DND-41 (cell line): Measurements from ENCODE around the gene LSS.
"Not testable (repeated sequence)": the region's sequence is repeated elsewhere in the genome, so short reads cannot be mapped to it uniquely, and the experiment has no call there.

Source experiments
- ATAC-seq: fragments of 200-7000 bp; cut with Tn5 transposase; 3 replicates; pipeline ENCODE4 v1.9.1; 2021; ENCODE audit warnings: low read depth; ENCODE audit not compliant: insufficient read depth
- DNase-seq: peaks from one replicate; pipeline ENCODE4 v3.0.0-alpha.2; 2020
- H2AFZ ChIP-seq: 2 replicates; pipeline ENCODE4 v1.6.0; 2012; ENCODE audit warnings: low read depth, low read length
- H3K27ac ChIP-seq: 2 replicates; pipeline ENCODE4 v1.5.1; 2012; ENCODE audit warnings: low read length, inconsistent platforms
- H3K27me3 ChIP-seq: fragments of 200-600 bp; sonication (generic); 2 replicates; pipeline ENCODE4 v1.6.0; 2012; ENCODE audit warnings: low read length, mild to moderate bottlenecking, inconsistent platforms; ENCODE audit not compliant: insufficient read depth, poor library complexity
- H3K36me3 ChIP-seq: 2 replicates; pipeline ENCODE4 v1.5.1; 2012; ENCODE audit warnings: low read length, inconsistent platforms; ENCODE audit not compliant: insufficient read depth
- H3K4me1 ChIP-seq: 2 replicates; pipeline ENCODE4 v1.5.1; 2012; ENCODE audit warnings: mild to moderate bottlenecking, low read length; ENCODE audit not compliant: insufficient read depth
- H3K4me2 ChIP-seq: 2 replicates; pipeline ENCODE4 v1.6.0; 2012; ENCODE audit warnings: mild to moderate bottlenecking, moderate library complexity, low read length, inconsistent platforms; ENCODE audit not compliant: insufficient read depth
- H3K4me3 ChIP-seq, 2 experiments: fragments of 200-600 bp in 1 of 2; shearing (Covaris generic) in 1 of 2; 2 replicates each; pipeline ENCODE4 v1.5.1; 2012 to 2016; ENCODE audit warnings: inconsistent platforms in 2 of 2, low read length in 2 of 2, mild to moderate bottlenecking in 2 of 2, low read depth in 1 of 2, moderate library complexity in 1 of 2
- H3K79me2 ChIP-seq: 2 replicates; pipeline ENCODE4 v1.6.0; 2012; ENCODE audit warnings: low read length, inconsistent platforms; ENCODE audit not compliant: insufficient read depth
- H3K9ac ChIP-seq: 2 replicates; pipeline ENCODE4 v1.6.0; 2012; ENCODE audit warnings: low read depth, mild to moderate bottlenecking, inconsistent platforms, low read length, moderate library complexity
- H3K9me3 ChIP-seq: 2 replicates; pipeline ENCODE4 v1.5.1; 2012; ENCODE audit warnings: low read length, moderate library complexity, mild to moderate bottlenecking, inconsistent platforms; ENCODE audit not compliant: insufficient read depth, severe bottlenecking
- H4K20me1 ChIP-seq: 2 replicates; pipeline ENCODE4 v1.6.0; 2012; ENCODE audit warnings: low read length; ENCODE audit not compliant: insufficient read depth
- EZH2 ChIP-seq: IDR thresholded peaks from 3 replicates; pipeline ENCODE4 v1.6.1; 2012; ENCODE audit warnings: borderline replicate concordance, low read depth, mild to moderate bottlenecking, moderate library complexity, low read length, inconsistent platforms; ENCODE audit not compliant: severe bottlenecking
- TF ChIP-seq, protein P1 (sequence below): IDR thresholded peaks from 2 replicates; pipeline ENCODE4 v1.5.1; 2012; ENCODE audit warnings: borderline replicate concordance, low read length, moderate library complexity, mild to moderate bottlenecking; ENCODE audit not compliant: poor library complexity, severe bottlenecking; ENCODE audit errors: extremely low read depth

LSS gene

GRCh38 chr21:46142582-46143473, 85.7 kb downstream of the LSS start:
- Histone ChIP-seq H3K9me3 (no peaks in the 10 kb centered on the region), H2AFZ (no peak overlapping the region), H3K4me2 (no peak overlapping the region), H3K36me3 (no peaks in the 10 kb centered on the region), H3K79me2 (no peaks in the 10 kb centered on the region), H3K9ac (no peak overlapping the region), H4K20me1 (no peaks in the 10 kb centered on the region), H3K4me1 (peaks cover 7% of the 10 kb centered on the region; the same call in 1 of the 2 replicates), H3K27me3 (no peaks in the 10 kb centered on the region), H3K27ac (no peak overlapping the region), H3K4me3 (no peak overlapping the region)
- TF ChIP-seq, protein P1, sequence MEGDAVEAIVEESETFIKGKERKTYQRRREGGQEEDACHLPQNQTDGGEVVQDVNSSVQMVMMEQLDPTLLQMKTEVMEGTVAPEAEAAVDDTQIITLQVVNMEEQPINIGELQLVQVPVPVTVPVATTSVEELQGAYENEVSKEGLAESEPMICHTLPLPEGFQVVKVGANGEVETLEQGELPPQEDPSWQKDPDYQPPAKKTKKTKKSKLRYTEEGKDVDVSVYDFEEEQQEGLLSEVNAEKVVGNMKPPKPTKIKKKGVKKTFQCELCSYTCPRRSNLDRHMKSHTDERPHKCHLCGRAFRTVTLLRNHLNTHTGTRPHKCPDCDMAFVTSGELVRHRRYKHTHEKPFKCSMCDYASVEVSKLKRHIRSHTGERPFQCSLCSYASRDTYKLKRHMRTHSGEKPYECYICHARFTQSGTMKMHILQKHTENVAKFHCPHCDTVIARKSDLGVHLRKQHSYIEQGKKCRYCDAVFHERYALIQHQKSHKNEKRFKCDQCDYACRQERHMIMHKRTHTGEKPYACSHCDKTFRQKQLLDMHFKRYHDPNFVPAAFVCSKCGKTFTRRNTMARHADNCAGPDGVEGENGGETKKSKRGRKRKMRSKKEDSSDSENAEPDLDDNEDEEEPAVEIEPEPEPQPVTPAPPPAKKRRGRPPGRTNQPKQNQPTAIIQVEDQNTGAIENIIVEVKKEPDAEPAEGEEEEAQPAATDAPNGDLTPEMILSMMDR = no peak
- TF ChIP-seq EZH2 = no peak
- ATAC-seq = no peak
- DNase-seq = peak; percentile 29

GRCh38 chr21:46141767-46142581, 86.6 kb downstream of the LSS start:
- ATAC-seq = no peak

GRCh38 chr21:46140352-46141003, 88.1 kb downstream of the LSS start:
- H3K27me3 ChIP-seq, H3K4me3 ChIP-seq, H3K4me1 ChIP-seq, DNase-seq, H2AFZ ChIP-seq, H3K27ac ChIP-seq, H3K4me2 ChIP-seq, H4K20me1 ChIP-seq, H3K9me3 ChIP-seq, H3K9ac ChIP-seq, H3K36me3 ChIP-seq, ATAC-seq, H3K79me2 ChIP-seq: not testable (repeated sequence)

More at GRCh38 chr21:46141767-46142581, 86.6 kb downstream of the LSS start:
- Histone ChIP-seq H3K27me3 (no peaks in the 10 kb centered on the region), H3K27ac (no peak overlapping the region), H3K9me3 (no peaks in the 10 kb centered on the region), H3K79me2 (no peaks in the 10 kb centered on the region), H3K36me3 (no peaks in the 10 kb centered on the region), H3K4me2 (no peak overlapping the region), H2AFZ (no peak overlapping the region), H3K9ac (no peak overlapping the region), H4K20me1 (no peaks in the 10 kb centered on the region), H3K4me3 (no peak overlapping the region), H3K4me1 (peaks cover 7% of the 10 kb centered on the region; the same call in 1 of the 2 replicates)
- no peak for TF ChIP-seq EZH2
- TF ChIP-seq, protein P1 = no peak
- DNase-seq = no peak
